HG03139 (cell line): Measurements from ENCODE around the gene ADAMTS18.

Experiments
- ATAC-seq: cut with Tn5 transposase; IDR thresholded peaks from one replicate; pipeline ENCODE4 v1.9.1; 2021; ENCODE audit not compliant: unreplicated experiment

The ADAMTS18 gene

DNA sequence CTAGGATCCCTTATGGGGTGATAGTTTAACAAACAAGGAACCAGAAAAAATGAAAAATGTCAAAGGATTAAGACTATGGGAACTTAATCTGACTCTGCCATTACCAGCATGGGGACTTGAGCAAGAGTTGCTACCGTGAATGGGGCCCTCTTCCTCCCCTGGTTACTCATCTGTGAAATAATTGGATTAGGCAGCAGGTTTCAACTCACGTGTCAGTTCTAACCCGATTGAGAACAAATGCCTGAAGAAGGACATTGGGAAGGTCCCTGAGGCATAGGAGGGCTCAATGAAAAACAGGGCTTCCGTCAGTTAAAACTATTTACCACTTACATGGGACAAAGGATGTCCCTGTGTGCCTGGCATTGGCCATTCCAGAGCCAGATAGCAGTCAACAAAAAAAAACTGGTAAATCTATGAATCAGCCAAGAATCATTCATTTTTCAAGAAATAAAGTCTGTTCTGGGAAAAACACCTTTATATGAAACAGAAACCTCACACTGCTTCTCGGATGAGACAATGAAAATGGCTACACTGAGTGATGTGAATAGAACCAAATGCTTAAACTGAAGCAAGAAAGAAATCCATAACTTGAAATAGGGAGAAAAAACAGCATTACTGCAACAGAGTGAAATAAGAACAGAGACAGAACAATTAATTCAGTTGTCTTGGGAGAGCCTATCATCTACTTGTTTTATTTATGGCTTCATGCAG, 104.3 kb downstream of the ADAMTS18 start:
- no peak for ATAC-seq

DNA sequence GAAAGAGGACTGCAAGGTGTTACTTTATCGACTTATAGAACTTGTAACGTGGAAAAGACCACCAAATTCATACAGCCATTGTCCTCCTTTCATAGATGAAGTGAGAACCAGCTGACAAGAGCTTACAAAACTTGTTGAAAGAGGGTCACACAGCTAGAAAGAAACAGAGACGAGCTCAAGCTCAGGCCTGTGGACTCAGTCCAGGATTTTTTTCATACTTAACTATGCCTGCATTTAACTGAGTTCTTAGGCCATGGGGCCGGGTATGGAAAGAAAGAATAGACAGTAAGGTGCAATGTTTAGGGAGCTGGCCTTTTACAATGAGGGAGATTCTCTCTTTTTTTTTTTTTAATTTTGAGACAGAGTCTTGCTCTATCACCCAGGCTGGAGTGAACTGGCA, 106.1 kb downstream of the ADAMTS18 start:
- ATAC-seq: no peak

DNA sequence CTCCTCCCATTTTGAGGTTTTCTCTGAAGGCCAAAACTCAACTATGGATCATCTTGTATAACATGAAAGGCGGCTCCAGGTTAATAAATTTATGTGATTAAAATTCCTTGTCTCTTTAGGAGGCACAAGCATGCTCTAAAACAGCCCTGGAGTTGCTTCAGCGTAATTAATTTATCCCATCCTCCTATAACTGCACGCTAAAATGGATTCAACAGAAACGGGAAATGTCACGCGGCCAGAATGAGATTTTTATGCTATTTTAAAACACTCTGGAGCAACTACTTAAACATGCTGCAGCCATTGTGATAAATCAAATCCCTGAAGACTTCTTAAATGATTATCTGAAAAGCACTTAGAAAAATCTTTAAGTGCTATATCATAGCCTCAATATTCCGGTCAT, 106.6 kb downstream of the ADAMTS18 start:
- no peak for ATAC-seq

DNA sequence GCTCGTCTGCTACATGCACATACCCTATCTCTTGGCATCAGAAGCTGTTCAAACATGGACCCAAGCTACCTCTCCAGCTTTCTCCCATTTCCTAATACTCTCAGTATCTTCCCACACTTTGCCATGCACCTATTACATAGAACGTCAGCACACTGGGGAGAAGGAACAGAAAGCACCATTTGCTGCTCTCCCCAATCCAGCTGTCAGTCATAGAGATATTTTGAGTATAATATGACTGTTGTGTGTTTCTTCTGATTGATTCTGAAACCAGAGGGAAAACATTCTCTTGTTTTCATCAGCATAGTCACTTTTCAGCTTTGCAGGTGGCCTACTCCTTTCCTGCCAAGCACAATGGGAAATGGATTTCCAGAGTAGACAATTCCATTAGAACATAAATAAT, 107.1 kb downstream of the ADAMTS18 start:
- ATAC-seq: no peak

DNA sequence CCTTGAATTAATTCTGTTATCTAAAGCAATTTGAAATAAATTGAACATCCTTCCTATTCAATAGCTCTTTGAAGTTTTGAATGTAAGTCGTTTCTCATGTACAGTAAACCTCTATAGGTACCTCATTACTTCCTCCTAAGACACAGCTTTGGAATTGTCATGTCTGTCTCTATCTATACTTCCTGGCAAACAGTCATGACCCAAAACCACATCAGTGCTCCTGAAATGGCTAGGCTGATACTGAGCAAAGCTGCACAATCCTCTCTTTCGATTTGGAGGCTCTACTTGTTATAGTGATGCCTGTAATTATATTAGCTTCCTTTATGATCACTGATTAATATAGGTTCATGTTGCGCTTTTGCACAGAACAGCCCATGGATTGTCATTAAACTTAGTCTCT, 110.1 kb downstream of the ADAMTS18 start:
- no peak for ATAC-seq

DNA sequence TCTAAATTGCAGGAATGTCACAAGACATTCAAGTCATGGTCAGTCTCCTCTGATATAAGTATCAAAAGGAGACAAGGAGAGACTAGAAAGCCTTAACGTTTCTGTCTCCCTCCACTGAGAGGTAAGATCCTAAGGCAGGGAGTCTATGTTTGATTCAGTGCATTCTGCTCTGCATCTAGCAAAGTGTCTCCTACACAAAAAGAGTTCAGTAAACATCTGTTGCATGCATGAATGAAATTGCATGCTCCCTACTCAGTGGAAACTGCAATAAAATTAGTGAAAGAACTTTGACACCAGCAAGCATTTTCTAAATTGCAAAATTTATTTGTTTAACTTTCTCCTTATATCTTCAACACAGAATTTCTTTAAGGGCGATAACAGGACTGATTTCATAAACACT, 111.1 kb downstream of the ADAMTS18 start:
- ATAC-seq: no peak

DNA sequence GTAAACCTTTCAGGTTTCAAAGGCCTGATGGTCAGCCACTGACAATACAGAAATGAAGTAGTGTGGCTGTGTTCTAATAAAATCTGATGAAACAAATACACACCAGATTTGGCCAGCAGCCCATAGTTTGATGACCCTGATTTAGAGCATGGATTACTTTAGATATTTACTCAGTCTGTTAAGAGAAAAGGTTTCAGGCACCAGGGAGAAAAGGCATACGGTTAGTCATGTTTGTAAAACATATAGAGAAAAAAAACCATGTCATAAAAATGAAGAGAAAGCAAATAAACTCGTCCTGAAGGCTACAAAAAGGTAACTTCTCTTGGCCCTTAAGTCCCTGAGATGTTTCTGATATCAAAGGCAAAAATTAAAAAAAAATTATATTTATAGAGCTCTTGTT, 112.1 kb downstream of the ADAMTS18 start:
- no peak for ATAC-seq

DNA sequence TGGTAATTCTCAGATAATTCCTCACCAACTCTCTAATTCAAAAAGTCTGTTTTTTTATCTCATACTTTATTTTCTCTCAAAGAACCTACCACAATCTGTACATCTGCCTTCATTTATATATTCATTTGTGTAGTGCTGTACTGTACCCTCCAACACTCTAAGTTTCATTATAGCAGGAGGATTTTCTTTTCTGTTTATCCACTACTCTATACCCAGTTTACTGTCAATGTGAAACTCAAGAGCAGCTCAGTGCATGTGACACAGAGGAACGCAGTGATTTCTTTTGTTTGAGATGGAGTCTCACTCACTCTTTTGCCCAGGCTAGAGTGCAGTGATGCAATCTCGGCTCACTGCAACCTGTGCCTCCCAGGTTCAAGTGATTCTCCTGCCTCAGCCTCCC, 117.8 kb downstream of the ADAMTS18 start:
- no peak for ATAC-seq

DNA sequence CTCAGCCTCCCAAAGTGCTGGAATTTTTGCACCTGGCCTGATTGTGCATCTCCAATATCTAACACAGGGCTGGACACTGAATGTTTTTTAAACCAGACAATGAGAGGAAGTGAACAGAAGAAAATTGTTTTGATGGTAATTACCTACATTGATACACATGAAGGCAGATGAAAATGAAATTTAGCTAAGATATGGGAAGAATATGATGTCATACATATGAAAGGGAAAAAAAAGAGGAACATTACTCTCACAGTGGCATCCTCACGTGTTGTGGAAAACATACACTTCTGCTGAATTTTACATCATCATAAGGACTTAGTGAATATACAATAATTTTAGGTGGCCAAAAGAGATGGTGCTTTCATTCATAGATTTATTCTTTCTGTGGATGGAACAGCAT, 124.0 kb downstream of the ADAMTS18 start:
- no peak for ATAC-seq

DNA sequence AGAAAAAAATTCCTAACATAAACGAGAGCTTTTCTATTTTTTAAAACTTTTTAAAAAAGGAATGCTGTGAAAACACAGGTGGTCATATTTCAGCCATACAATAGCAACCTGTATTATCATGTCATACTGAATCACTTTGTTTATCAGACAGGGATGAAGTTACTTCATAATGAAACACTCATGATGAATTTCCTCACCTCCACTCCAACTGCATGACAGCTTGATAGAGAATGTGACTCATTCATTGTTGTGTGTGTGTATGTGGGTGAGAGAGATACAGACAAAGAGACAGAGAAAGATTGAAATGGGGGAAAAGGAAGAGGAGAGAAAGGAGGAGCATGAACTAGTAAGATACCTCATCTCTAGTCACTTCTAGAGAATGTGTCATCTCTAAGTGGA, 126.7 kb downstream of the ADAMTS18 start:
- no peak for ATAC-seq

DNA sequence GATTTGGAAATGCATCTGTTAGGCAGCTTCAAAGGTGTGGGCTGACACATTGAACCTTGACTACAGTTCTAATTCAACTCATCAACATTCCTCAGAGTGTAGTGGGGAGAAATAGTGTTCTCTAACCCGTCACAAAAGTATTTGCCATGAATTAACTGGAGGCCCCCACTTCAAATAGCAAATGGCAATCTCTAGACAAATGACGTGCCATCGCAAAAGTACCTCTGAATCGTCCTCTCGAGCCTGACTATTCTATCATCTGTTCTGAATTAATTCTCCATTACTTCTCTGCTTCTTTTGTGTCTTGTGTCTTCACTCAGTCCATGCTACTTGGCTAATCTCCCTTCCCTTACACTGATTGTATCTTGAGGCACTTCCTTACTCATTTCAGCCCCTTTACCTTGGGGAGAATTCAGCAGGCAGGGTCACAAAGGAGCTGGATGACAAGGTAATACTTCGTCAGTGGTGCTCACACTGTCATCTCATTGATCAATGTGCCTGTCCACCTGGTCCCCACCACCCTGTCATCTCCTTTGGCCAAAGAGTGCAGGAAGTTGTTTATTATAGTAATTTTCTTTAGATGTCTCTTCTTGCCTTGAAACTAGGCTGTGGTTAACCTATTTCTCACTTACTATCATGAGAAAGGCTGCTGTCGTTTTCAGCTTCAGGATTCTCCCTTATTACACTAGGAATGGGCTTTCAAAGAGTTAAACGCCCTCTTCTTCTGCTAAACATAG, 127.2 kb downstream of the ADAMTS18 start:
- no peak for ATAC-seq

DNA sequence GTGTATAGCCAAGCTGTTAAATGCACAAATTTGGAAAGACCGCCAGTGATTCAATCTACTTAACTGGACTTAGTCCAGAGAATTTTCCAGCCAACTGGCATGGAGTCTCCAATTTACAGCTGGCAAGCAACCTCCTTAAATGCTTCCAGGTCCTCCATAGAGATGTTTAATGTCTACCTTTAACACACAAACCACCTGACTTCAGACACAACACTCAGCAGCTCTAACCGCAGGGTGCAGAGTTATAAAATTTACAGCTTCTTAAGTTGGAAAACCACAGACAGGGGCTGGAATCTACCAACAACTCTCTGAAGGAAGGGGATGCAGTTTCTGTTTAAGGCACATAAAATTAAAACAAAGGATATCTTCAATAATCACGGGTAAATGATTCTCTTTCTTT, 128.8 kb downstream of the ADAMTS18 start:
- no peak for ATAC-seq

DNA sequence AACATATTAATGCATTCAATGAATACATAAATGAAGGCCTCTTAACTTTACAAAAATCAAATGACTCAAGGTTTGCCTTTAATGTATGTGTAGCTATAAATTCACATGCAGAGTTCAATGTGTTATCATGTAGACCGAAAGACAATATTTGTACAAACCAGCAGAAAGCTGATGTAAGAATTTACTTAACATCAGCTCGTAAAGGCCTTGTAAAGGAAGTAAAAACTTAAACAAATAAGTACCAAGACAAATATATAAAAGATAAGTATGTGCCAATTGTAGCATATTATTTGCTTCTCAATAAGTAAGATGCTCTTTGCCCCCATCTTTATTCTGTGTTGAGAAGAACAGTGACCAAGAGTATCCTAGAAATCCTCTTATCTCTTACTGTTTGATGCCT, 130.0 kb downstream of the ADAMTS18 start:
- no peak for ATAC-seq

DNA sequence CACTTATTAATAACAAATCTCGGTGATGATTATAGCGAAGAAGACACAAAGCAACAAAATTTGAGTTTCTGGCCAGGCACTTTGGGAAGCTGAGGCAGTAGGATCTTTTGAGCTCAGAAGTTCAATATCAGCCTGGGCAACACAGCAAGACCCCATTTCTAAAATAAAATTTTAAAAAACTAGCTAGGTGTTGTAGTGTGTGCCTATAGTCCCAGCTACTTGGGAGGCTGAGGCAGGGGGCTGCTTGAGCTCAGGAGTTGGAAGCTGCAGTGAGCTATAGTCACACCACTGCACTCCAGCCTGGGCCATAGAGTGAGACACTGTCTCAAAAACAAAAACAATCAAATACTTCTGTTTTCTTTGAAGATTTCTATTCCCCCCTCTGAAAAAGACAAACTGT, 130.7 kb downstream of the ADAMTS18 start:
- ATAC-seq: no peak

DNA sequence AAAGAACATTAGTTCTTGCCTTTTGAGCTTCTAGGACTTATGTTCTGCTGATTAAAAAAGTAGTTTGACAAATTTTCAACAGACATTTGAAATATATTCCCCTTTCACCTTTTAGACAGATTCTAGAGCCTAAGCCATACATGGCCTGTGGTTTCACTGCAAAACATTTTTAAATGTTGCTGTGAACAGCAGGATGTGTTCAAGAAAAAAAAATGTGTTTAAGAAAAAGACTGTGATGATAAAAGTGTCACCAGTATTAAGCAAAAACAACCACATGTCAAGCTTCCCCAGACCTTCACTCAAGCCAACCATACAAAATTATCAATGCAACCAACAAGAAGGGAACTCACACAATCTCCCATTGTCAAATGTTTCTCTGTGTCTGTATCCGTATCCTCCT, 132.2 kb downstream of the ADAMTS18 start:
- no peak for ATAC-seq

DNA sequence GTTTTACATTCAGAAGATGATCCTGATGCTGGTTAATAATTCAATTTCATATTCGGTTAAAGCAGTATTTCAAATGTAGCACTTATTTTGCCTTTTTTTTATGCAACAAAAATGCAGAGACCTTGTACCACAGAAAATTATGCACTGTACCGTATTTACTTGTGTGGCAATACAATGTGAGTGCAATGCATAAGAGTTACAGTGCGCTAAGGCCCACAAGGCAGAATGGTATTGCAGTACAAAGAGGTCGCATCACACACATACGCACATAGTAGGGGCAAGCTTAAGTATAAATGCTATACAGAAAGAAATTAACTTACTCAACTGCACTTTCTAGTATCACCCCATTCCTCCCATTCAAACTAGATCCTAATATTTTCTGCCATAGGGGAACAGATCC, 132.6 kb downstream of the ADAMTS18 start:
- no peak for ATAC-seq

DNA sequence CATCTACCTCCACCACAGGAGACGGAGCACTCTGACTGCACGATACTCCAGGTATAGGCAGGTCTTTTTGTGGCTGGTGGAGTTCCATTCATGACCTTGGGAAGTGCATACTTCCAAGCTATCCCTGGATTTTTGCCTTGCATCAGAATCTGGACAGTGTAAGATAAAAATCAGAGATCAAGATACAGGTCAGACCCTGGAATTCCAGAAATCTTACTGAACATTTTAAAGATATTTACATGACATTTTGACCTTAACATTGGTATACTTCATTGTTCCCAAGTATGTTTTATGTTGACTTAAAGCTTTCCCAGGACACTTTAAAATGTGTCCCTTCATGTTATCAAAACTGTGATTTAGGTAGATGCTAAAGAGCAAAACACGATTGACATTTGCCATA, 134.6 kb downstream of the ADAMTS18 start:
- no peak for ATAC-seq

DNA sequence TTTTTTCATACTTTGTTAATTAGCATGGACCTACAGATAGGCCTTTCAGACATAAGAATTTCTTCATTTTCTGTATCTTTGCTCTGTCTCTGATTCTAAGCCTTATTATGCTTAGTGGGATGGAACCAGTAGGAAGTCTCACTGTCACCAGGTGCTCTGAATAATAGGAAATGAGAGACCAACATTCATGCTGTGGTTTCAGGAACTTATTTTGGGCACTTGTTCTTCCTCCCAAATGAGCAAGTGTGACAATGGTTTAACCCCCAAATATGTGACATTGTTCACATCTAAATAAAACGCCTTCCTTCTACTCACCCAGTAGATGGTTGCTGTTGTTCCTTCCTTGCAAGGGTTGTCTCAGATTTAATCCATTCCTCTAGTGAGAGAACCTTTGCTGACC, 135.4 kb downstream of the ADAMTS18 start:
- no peak for ATAC-seq

DNA sequence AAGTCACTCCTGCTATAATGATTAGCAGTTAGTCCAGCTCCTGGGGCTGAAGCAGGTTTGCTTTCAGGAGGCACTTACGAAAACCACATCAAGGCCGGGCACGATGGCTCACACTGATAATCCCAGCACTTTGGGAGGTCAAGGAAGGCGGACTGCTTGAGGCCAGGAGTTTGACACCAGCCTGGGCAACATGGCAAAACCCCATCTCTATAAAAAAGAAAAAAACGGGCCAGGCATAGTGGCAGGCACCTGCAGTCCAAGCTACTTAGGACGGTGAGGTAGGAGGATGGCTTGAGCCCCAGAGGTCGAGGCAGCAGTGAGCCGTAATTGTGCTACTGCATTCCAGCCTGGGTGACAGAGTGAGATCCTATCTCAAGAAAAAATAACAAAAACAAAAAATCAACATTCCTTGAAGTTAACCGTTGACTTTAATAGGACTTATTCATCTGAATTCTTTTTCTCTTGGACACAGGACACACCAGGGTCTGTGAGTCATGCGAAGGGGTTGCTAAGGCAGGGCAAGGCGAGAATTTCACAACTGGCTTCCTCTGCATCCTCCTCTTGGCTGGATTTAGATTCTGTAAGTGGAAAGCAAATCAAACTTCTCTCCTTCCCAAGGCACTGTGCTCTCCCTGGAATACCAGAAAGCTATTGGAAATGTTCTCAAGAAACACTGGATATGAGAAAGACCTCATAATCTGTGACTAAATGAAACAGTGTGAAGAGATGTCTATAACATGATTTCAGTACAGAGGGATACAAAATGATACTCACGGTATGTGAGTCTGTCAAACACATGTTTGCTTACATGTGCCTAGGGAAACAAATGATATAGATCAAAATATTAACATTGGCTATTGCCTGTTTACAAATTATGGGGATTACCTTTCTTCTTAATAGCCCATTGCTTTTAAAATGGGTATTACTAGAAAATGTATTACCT, 136.1 kb downstream of the ADAMTS18 start:
- ATAC-seq: no peak

DNA sequence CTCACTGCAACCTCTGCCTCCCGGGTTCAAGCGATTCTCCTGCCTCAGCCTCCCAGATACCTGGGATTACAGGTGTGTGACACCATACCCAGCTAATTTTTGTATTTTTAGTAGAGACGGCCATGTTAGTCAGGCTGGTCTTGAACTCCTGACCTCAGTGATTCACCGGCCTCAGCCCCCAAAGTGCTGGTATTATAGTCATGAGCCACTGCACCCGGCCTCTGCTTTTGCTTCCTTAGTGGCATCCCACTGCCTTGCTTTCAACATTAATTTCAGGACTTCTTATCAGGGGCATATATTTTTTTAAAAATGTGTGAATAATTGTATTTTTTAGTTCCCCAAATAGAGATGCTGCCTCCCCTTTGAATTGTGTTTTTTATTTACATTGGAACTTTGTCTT, 136.8 kb downstream of the ADAMTS18 start:
- ATAC-seq: no peak

DNA sequence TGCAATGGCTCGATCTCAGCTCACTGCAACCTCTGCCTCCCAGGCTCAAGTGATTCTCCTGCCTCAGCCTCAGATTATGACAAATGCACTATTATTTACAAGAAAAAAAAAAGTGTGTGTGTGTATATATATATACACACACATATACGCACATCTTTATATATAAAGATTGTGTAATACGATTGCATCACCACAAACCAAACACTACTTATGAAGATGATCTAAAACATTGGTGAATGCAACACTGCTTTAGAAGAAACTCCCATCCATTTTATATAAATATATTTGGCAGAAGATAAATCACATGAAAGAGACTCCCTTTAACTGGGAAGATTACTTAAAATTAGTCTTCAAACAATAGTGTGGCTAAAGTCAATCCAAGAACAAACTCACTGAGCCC, 138.9 kb downstream of the ADAMTS18 start:
- no peak for ATAC-seq
